Left colon (tissue), 2 donors: ENCODE data around the gene MC4R. TPM values are rescaled to one million over a fixed set of nuclear protein-coding genes. Genes with fewer than 3 reads are reported as not detected.
"Not testable (repeated sequence)": the region's sequence is repeated elsewhere in the genome, so short reads cannot be mapped to it uniquely, and the experiment has no call there.

Experiments
- ATAC-seq: fragments of 200-7000 bp; cut with Tn5 transposase; one replicate; pipeline ENCODE4 v1.9.1; 2020; ENCODE audit warnings: mild to moderate bottlenecking, moderate library complexity
- DNase-seq, 2 donors: peaks; one replicate each; pipeline ENCODE4 v3.0.0-alpha.2; 2020
- intact Hi-C, 2 donors: fragments of 100-400 bp; cut with DNase I in 1 of 2; cut with micrococcal nuclease in 1 of 2; formaldehyde crosslinking; loops; one replicate each; pipeline versions ENCODE4 v1.11.2 to v1.14.0; 2022; cut with DNase I, micrococcal nuclease
- long read RNA-seq: library from polyadenylated mRNA; unstranded; transcript quantifications from one replicate; pipeline ENCODE4 v2.0.0, GENCODE V29; 2021
- total RNA-seq, 2 donors: library from RNA; stranded (reverse); fragmentation: NEBNext Ultra II Directional; extraction: Animal tissue kit (Norgen Biotek cat#: 25700); gene quantifications; one replicate each; pipeline ENCODE4 v1.2.1, GENCODE V29; 2021
- donor health status: DM: no; HTN: no; CAD: no.
- donor health status: DM: yes; HTN: yes; CAD: no.

MC4R gene
- not detected for total RNA-seq
- long read RNA-seq = 0 reads

DNA sequence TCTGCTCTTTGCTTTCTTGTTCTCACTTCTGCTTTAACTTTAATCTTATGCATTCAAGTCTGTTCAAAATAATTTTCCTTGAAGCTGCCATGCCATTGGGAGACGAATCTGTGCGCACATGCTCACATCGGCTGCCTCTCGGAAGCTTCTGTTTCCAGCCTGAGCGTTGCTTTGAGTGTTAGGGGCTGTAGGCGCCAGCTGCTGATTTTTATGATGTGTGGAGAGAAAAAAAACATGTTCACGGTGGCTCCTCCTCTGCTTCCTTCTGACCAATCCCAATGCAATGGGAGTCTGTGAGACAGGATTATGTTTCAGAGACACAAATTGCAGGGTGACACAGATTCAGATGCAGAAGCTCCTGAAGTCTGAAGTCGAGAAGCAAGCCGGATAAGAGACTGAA lies at the start of gene MC4R:
Gene MC4R (minus strand): TSS at position 180 of the 400 bp plus-strand sequence. CDS start 426 bp downstream, outside the sequence.
- intact Hi-C loops = no loop called here
- DNase-seq (peak in 1 of 2 donors; percentile 5), ATAC-seq (peak; percentile 57)

DNA sequence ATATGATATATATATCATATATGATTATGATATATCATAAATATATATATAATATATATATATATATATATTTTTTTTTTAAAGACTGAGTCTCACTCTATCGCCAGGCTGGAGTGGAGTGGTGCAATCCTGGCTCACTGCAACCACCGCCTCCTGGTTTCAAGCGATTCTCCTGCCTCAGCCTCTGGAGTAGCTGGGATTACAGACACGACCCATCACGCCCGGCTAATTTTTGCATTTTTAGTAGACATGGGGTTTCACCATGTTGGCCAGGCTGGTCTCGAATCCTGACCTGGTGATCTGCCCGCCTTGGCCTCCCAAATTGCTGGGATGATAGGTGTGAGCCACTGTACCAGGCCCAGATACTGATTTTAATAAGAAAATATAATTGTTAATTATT lies 49.7 kb upstream of the MC4R start:
- DNase-seq, intact Hi-C loops, ATAC-seq: not testable (repeated sequence)

- ATAC-seq (no peak), DNase-seq (no peak)
These were observed 49.0 kb upstream of the MC4R start for GRCh38 chr18:60421356-60422118.

GRCh38 chr18:60417946-60418345 lies 45.4 kb upstream of the MC4R start:
- ATAC-seq (no peak), DNase-seq (no peak)
- intact Hi-C loops = no loop called here

More at GRCh38 chr18:60421356-60422118, 49.0 kb upstream of the MC4R start:
- intact Hi-C loops = no loop called here

- ATAC-seq (no peak), DNase-seq (peak in 1 of 2 donors; percentile 18)
These were observed 41.5 kb upstream of the MC4R start for GRCh38 chr18:60413944-60414547.

DNA sequence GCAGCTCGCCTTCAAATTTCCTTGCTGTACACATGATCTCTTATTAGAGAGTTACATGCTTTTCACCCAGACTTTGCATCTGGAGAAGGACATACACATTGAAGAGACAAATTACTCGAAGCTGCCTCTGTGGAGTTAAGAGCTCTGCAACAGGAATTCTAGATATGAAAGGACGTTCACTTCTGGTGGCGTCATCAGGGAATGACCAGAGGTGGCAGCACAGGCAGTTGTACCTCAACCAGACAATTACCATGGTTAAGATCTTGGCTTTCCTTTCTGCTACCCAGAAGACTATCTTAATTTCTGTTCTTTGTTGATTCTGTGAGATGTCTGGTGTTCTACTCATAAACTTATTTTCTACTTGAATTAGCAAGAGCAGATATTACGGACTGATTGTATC lies 39.1 kb upstream of the MC4R start:
- no peak for DNase-seq
- no peak for ATAC-seq
- intact Hi-C loops = no loop called here

More at GRCh38 chr18:60413944-60414547, 41.5 kb upstream of the MC4R start:
- intact Hi-C loops = no loop called here

DNA sequence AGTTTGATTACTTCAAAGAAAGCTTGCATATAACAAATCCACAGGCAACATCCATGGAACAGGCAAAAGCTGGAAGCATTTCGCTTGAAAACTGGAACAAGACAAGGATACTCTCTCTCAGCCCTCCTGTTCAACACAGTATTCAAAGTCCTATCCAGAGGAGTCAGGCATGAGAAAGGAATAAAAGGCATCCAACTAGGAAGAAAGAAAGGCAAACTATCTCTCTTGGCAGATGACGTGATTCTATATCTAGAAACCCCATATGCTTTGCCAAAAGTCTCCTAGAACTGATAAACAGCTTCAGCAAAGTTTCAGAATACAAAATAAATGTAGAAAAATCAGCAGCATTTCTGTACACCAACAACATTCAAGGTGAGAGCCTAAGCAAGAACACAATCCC lies 34.1 kb upstream of the MC4R start:
- DNase-seq (no peak), ATAC-seq (no peak)
- intact Hi-C loops = no loop called here

DNA sequence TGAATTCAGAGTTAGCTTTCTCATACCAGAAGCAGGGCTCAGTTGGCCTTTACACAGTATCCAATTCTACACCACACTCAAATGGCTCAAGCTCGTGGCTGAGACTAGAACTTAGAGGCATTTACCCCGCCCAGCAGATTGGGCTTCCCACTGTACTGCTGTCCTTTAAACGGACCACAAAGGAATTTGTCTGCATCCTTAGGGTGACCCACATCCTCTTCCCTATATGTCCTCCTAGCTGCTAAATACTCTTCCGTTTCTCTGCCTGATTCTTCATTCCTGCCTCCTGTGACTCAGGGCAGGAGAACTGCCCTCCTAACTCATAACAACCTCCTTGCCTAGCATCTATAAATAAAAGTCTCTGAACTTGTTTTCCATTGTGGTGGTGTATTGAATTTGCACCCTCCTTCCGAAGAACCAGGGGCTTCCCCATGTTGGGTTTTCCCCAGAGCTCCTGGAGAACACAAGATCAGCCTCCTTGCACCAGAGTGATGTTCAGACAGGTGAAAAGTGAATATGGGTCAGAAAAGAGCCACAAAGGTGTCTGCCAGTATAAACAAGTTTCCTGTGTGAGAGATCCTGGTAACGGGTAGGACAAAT lies 32.0 kb upstream of the MC4R start:
- intact Hi-C loops = no loop called here
- no peak for ATAC-seq
- DNase-seq = no peak

- intact Hi-C loops = no loop called here
- ATAC-seq (no peak), DNase-seq (no peak)
These were observed 28.8 kb upstream of the MC4R start for GRCh38 chr18:60401346-60401745.

GRCh38 chr18:60391571-60392226 lies 19.1 kb upstream of the MC4R start:
- DNase-seq (no peak), ATAC-seq (no peak)

GRCh38 chr18:60389314-60389713 lies 16.7 kb upstream of the MC4R start:
- DNase-seq = no peak
- no peak for ATAC-seq
- intact Hi-C loops = no loop called here

More at GRCh38 chr18:60391571-60392226, 19.1 kb upstream of the MC4R start:
- intact Hi-C loops = no loop called here

DNA sequence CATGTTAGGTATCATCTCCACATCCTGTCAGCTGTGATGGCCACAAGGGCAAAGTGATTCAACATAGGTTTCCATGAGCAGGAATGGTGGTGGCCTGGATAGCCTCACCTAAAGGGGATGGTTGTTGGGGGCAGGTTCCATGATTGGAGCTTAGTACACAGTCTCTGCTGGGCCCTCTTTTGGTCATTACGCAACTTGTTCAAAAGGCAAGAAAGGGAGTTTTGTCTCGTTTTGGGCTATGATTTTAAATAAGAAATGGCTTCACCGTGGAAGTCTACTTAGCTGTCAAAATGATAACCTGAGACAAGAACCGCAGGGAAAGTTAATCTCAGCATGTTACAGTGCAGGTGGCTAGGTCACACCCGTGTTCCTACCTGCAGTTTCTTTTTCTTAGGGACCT lies 13.1 kb upstream of the MC4R start:
- no peak for DNase-seq
- ATAC-seq = no peak
- intact Hi-C loops = no loop called here

GRCh38 chr18:60383893-60384292 lies 11.3 kb upstream of the MC4R start:
- intact Hi-C loops = no loop called here
- ATAC-seq (no peak), DNase-seq (no peak)

DNA sequence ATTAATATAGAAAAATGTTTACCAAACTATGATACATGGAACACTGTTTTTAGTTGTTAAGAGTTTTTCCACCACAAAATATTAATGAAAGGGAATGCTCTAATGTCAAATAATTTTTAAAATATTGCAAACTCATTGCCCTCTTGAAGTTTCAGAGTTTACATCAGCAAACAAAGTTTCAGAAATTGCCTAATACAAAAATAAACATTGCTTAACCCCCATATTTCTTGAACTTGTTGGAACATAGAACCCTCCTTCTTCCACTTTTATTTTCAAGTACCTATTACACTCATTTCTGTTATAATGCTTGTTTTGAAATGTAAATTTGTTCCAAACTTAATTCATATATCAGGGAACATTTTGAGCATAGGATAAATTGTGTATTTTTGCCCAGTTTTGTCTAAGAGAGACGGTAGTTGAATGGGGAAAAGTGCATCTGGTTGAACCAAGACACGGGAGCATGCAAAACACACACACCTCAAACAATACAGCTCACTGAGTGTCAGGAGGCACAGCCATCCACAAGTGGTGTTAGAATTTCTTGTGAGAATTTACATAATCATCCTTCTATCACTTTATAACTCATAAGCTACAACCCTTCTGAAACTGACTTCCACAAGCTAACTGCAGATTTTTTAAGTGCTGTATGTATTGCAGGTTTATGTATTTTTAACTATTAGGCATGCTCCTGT lies 5.3 kb upstream of the MC4R start:
- intact Hi-C loops = no loop called here
- ATAC-seq (no peak), DNase-seq (no peak)

DNA sequence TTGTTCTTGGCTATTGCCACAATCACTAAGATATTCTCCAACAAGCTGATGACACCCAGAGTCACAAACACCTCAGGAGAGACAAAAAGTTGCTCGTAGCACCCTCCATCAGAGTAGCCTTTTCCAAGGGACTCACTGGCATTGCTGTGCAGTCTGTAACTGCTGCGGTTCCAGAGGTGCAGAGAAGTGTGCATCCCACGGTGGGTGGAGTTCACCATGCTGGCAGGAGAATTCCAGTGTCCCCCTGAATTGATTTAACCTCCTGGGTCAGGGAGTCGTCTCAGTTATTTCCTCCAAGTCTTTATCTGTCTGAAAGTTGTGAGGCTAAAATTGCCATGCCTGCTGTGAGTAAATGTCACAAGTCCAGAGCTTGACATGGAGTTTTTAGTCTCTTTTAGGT lies 443 bp downstream of the MC4R start:
- intact Hi-C loops = no loop called here
- ATAC-seq (no peak), DNase-seq (no peak)

DNA sequence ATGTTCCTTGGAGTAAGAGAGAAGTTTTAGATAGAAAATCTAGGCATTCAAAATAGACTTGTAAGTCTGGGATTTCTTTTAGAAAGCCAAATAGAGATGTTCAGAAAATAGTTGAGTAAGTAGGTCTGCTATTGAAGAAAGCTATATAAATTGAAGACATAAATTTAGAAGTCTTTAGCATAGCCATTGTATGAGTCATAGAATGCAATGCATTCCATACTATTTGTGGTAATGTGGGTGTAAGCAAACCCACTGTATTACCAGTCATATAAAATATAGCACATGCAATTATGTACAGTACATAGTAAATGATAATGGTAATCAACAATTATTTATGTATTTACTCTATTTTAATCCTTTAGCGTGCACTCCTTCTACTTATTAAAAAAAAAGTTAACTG lies 14.1 kb downstream of the MC4R start:
- DNase-seq = no peak
- no peak for ATAC-seq
- intact Hi-C loops = no loop called here

- DNase-seq (no peak), ATAC-seq (no peak)
- intact Hi-C loops = no loop called here
These were observed 21.6 kb downstream of the MC4R start for GRCh38 chr18:60350941-60351340.

GRCh38 chr18:60350150-60350549 lies 22.4 kb downstream of the MC4R start:
- ATAC-seq = no peak
- intact Hi-C loops = no loop called here
- DNase-seq = no peak

DNA sequence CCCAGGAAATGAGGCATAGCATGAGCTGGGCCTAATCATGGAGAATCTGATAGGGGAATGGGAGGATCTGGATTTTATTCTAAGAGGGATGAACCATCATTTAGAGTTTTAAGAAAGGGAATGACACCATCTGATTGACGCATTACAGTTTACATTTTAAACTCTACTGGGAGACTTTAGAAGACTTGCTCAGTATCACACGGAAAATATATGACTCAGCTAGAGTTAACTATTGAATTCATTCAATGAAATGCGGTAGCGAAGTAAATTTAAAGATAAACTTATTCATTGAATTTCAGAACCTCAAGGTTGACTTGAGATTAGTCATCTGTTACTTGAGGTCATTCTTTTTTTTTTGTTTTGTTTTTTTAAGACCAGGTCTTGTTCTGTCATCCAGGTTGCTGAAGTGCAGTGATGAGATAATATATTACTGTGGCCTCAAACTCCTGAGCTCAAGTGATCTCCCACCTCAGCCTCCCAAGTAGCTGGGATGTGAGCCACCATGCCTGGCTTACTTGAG lies 25.0 kb downstream of the MC4R start:
- DNase-seq = no peak
- intact Hi-C loops = no loop called here
- no peak for ATAC-seq
